Upper lobe of right lung (tissue), 1 donor: ENCODE results near the gene LRIG1. TPM values are rescaled to one million over a fixed set of nuclear protein-coding genes. Genes with fewer than 3 reads are reported as not detected.

Experiments
- ATAC-seq: fragments of 200-7000 bp; cut with Tn5 transposase; one replicate; pipeline ENCODE4 v1.9.1; 2020; ENCODE audit warnings: mild to moderate bottlenecking, moderate library complexity
- DNase-seq: peaks from one replicate; pipeline ENCODE4 v3.0.0-alpha.2; 2020
- H3K27ac ChIP-seq: fragments of 200-600 bp; one replicate; pipeline ENCODE4 v1.8.0; 2022
- H3K27me3 ChIP-seq: fragments of 200-600 bp; one replicate; pipeline ENCODE4 v1.8.0; 2022; ENCODE audit warnings: mild to moderate bottlenecking
- H3K36me3 ChIP-seq: fragments of 200-600 bp; one replicate; pipeline ENCODE4 v1.8.0; 2022
- H3K4me1 ChIP-seq: fragments of 200-600 bp; one replicate; pipeline ENCODE4 v1.8.0; 2022
- H3K4me3 ChIP-seq: fragments of 200-600 bp; one replicate; pipeline ENCODE4 v1.8.0; 2022; ENCODE audit warnings: mild to moderate bottlenecking
- H3K9me3 ChIP-seq: fragments of 200-600 bp; one replicate; pipeline ENCODE4 v1.8.0; 2022
- intact Hi-C: fragments of 100-400 bp; cut with DNase I; formaldehyde crosslinking; loops from one replicate; pipeline ENCODE4 v1.11.0; 2022
- total RNA-seq: library from RNA; stranded (reverse); fragmentation: NEBNext Ultra II Directional; extraction: Animal tissue kit (Norgen Biotek cat#: 25700); gene quantifications from one replicate; pipeline ENCODE4 v1.2.1, GENCODE V29; 2021
- TF ChIP-seq, protein P1 (sequence below): fragments of 200-600 bp; IDR thresholded peaks from one replicate; pipeline ENCODE4 v1.8.0; 2022; ENCODE audit warnings: antibody characterized with exemption
- donor health status: DM: no; HTN: yes; CAD: no; lungs with severe emphysema.

The LRIG1 gene
- total RNA-seq, 1 donor from 2014 or later = 56.2 TPM

DNA sequence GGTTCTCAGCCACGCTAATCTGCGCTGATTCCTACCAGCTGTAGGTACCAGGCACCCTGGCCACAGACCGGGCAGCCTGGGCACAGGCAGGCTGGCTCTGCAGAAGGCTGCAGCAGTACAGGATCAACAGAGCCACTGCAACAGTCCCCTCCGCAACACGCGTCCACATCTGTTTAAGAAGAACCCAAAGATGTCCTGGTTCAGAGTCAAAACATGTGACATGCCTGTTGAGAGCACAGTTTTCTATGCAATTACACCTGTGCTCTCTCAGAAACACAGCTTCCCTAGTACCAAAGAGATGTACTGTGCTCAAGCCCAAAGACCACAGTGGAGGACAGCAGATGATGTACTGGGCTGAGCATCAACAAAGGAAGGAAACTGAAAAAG lies 18.8 kb downstream of the LRIG1 start:
- ATAC-seq = no peak
- Histone ChIP-seq H3K27me3 (no peaks in the 10 kb centered on the region), H3K4me1 (peaks cover 72% of the 10 kb centered on the region), H3K4me3 (no peak overlapping the region), H3K36me3 (no peaks in the 10 kb centered on the region), H3K9me3 (no peaks in the 10 kb centered on the region), H3K27ac (peak overlapping the region; percentile 52)
- intact Hi-C loops = no loop called here
- DNase-seq = no peak
- TF ChIP-seq, protein P1, sequence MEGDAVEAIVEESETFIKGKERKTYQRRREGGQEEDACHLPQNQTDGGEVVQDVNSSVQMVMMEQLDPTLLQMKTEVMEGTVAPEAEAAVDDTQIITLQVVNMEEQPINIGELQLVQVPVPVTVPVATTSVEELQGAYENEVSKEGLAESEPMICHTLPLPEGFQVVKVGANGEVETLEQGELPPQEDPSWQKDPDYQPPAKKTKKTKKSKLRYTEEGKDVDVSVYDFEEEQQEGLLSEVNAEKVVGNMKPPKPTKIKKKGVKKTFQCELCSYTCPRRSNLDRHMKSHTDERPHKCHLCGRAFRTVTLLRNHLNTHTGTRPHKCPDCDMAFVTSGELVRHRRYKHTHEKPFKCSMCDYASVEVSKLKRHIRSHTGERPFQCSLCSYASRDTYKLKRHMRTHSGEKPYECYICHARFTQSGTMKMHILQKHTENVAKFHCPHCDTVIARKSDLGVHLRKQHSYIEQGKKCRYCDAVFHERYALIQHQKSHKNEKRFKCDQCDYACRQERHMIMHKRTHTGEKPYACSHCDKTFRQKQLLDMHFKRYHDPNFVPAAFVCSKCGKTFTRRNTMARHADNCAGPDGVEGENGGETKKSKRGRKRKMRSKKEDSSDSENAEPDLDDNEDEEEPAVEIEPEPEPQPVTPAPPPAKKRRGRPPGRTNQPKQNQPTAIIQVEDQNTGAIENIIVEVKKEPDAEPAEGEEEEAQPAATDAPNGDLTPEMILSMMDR = no peak

DNA sequence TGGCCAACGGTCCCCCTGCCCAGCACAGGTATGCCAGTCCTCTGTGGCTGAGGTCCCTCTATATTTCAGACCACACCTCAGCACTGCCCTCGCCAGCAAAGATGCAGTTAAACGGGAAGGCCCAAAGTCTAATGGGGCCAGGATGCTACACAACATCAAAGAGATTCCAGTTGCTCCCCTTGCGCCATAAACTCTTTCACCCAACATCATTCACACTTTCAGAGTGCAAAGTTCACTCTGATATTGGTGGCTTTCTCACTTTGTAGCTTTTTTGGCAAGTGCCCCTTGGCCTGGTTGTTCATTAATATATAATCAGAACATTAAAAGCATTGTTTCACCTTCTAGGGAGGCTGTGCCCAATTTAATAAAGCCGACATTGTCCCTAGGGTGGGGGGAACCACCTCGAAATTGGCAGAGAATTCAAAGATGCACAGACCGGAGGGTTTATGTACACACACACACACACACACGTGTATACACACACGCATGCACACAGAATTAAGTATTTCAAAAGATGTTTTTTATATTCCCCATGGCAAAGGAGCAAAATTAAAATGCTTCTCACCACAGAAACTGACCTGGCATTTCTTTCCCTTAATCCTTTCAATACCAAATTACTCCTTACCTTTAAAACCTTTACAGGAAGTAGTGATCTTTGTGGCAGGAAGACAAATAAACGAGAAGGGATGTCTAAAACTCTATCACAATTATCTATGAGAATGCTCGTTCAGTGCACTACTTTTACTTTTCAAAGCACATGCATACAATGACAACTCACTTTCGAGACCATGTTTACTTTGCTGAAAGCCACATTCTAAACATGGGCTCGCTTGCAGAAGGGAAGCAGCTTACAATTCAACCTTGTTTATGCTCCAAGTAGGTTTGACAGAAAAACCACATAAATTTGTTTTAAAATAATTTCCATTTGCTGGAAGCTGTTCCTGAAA lies 19.5 kb downstream of the LRIG1 start:
- TF ChIP-seq, protein P1 = no peak
- Histone ChIP-seq H3K4me3 (no peak overlapping the region), H3K27me3 (no peaks in the 10 kb centered on the region), H3K4me1 (peaks cover 70% of the 10 kb centered on the region), H3K9me3 (no peaks in the 10 kb centered on the region), H3K36me3 (no peaks in the 10 kb centered on the region), H3K27ac (peak overlapping the region; percentile 52)
- intact Hi-C loops = no loop called here
- ATAC-seq = no peak
- DNase-seq = no peak

DNA sequence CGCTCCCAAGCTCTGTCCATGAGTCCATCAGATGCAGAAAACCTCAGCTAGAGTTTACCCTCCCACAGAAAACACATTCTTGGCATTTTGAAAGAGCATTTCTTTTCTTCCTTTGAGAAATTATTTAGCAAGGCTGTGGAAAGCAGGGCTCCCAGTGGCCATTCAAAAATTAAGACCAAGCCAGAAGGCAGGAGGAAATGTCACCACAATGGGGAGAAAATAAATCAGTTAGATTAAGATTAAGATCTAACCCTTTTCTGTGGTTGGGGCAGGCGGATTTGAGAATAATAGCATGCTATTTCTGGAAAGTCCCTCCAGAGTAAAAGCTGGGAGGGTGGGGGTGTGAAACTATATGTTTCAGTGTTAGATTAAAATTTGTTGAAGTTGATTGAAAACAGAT lies 20.2 kb downstream of the LRIG1 start:
- ATAC-seq = no peak
- Histone ChIP-seq H3K27ac (peak overlapping the region; percentile 52), H3K4me1 (peaks cover 70% of the 10 kb centered on the region), H3K9me3 (no peaks in the 10 kb centered on the region), H3K27me3 (no peaks in the 10 kb centered on the region), H3K36me3 (no peaks in the 10 kb centered on the region), H3K4me3 (no peak overlapping the region)
- DNase-seq = no peak
- TF ChIP-seq, protein P1 = no peak
- intact Hi-C loops = no loop called here

DNA sequence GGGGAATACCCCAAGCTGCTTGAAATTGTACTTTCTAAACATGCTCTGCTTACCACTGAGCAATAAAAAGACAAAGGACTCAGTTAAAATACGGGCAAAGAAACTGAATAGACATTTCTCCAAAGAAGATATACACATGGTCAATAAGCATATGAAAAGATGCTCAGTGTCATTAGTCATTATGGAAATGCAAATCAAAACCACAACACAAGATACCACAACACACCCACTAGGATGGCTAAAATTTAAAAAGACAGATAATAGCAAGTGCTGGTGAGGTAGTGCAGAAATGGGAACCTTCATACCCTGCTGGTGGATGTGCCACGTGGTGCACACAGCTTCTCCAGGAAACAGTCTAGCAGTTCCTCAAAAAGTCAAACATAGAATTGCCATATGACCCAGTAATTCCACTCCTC lies 21.3 kb downstream of the LRIG1 start:
- H3K27me3 ChIP-seq = no peaks in the 10 kb centered on the region
- H3K27ac ChIP-seq = no peak overlapping the region
- no peaks in the 10 kb centered on the region for H3K9me3 ChIP-seq
- H3K36me3 ChIP-seq = no peaks in the 10 kb centered on the region
- peaks cover 65% of the 10 kb centered on the region for H3K4me1 ChIP-seq
- TF ChIP-seq, protein P1 = no peak
- intact Hi-C loops = no loop called here
- H3K4me3 ChIP-seq = no peak overlapping the region
- ATAC-seq = no peak
- no peak for DNase-seq

DNA sequence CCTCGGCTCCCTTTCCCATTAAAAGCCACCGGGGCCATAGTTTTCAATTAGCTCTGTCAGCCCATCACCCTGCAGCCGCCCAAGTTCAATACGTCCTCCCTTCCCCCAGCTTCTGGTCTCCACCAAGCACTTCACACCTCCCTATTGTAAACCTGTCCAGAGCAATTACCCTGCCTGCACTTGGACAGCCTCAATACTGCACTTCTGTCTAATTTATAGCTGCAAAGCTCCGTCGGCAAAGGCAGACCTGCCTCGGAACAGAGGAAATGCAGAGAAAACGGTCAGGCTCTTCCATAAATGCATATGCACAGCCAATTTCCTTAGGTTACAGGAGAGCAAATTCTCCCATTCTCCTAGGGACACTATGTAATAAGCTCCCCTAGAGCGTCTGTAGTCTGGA lies 21.9 kb downstream of the LRIG1 start:
- ATAC-seq = no peak
- DNase-seq = no peak
- TF ChIP-seq, protein P1 = no peak
- H3K4me1 ChIP-seq = peaks cover 59% of the 10 kb centered on the region
- no peak overlapping the region for H3K27ac ChIP-seq
- H3K9me3 ChIP-seq = no peaks in the 10 kb centered on the region
- no peaks in the 10 kb centered on the region for H3K27me3 ChIP-seq
- intact Hi-C loops = no loop called here
- no peaks in the 10 kb centered on the region for H3K36me3 ChIP-seq
- H3K4me3 ChIP-seq = no peak overlapping the region
